A673 (cell line): ENCODE measurements around the gene NAA15. TPM values are rescaled to one million over a fixed set of nuclear protein-coding genes. Genes with fewer than 3 reads are reported as not detected.

ENCODE experiments used
- BruUV-seq: library from RNA; stranded (reverse); fragments of 400-500 nt; replicated peaks from 2 replicates; lab custom pipeline; 2021; lab: Mats Ljungman, UMichigan
- CTCF ChIA-PET: fragments of 300-600 bp; sonication (Branson Sonifier 250); formaldehyde crosslinking; loops from one replicate; lab custom pipeline; 2022; ENCODE audit warnings: antibody characterized with exemption; lab: Charles Lee
- POLR2A ChIA-PET: fragments of 300-600 bp; sonication (Branson Sonifier 250); formaldehyde crosslinking; loops from one replicate; lab custom pipeline; 2022; ENCODE audit warnings: antibody characterized with exemption; ENCODE audit not compliant: low non-redundant PET; lab: Charles Lee
- DNase-seq: peaks from one replicate; pipeline ENCODE4 v3.0.0-alpha.2; 2015; ENCODE audit warnings: low spot score
- H3K27ac ChIP-seq: fragments of 200-600 bp; sonication (generic); 2 replicates; pipeline ENCODE4 v1.5.1; 2016; ENCODE audit warnings: mixed run types, low read depth, mild to moderate bottlenecking, mixed read lengths, antibody characterized with exemption, low read length; ENCODE audit not compliant: poor library complexity, severe bottlenecking
- H3K27me3 ChIP-seq: fragments of 200-600 bp; sonication (generic); replicated peaks from 2 replicates; pipeline ENCODE4 v1.6.1; 2017; ENCODE audit warnings: mixed run types, low read depth, mild to moderate bottlenecking, mixed read lengths, antibody characterized with exemption, low read length; ENCODE audit not compliant: insufficient read depth, poor library complexity
- H3K36me3 ChIP-seq: fragments of 200-600 bp; sonication (generic); 2 replicates; pipeline ENCODE4 v1.6.1; 2016; ENCODE audit warnings: mixed run types, mild to moderate bottlenecking, mixed read lengths, antibody characterized with exemption, low read length; ENCODE audit not compliant: insufficient read depth, poor library complexity, severe bottlenecking
- H3K4me1 ChIP-seq: fragments of 200-600 bp; sonication (generic); 2 replicates; pipeline ENCODE4 v1.6.1; 2017; ENCODE audit warnings: mixed run types, mild to moderate bottlenecking, mixed read lengths, antibody characterized with exemption, low read length; ENCODE audit not compliant: insufficient read depth, poor library complexity, severe bottlenecking
- H3K4me3 ChIP-seq: fragments of 200-600 bp; sonication (generic); 2 replicates; pipeline ENCODE4 v1.5.1; 2016; ENCODE audit warnings: low read depth, mixed run types, mild to moderate bottlenecking, mixed read lengths, low read length; ENCODE audit not compliant: poor library complexity, severe bottlenecking
- H3K9me3 ChIP-seq: fragments of 200-600 bp; sonication (generic); 2 replicates; pipeline ENCODE4 v1.6.1; 2016; ENCODE audit warnings: mixed run types, low read depth, mild to moderate bottlenecking, mixed read lengths, antibody characterized with exemption, low read length; ENCODE audit not compliant: poor library complexity, severe bottlenecking
- EZH2 ChIP-seq: fragments of 200-600 bp; sonication (generic); IDR thresholded peaks from 2 replicates; pipeline ENCODE4 v1.6.1; 2017; ENCODE audit warnings: borderline replicate concordance, low read depth, mild to moderate bottlenecking, mixed read lengths, antibody characterized with exemption, low read length; ENCODE audit not compliant: poor library complexity, severe bottlenecking
- intact Hi-C: fragments of 100-400 bp; cut with micrococcal nuclease; formaldehyde crosslinking; loops from one replicate; pipeline ENCODE4 v1.10.0; 2022; ENCODE audit not compliant: unreplicated experiment
- total RNA-seq: library from RNA; stranded (reverse); gene quantifications from 2 replicates; pipeline ENCODE4 v1.2.3, GENCODE V29; 2021
- TF ChIP-seq, protein P1 (sequence below): fragments of 300-800, 200-600 bp; sonication (generic); conservative IDR thresholded peaks from 2 replicates; pipeline ENCODE4 v1.5.1; 2017; ENCODE audit warnings: low read depth, mild to moderate bottlenecking, antibody characterized with exemption, low read length, moderate library complexity, mixed read lengths

Gene NAA15
- total RNA-seq, 1 experiment from 2014 or later, result 123 TPM

GRCh38 chr4:139282065-139282720 lies 19.1 kb upstream of the NAA15 start:
- BruUV-seq, result no TSS peak
- H3K27ac ChIP-seq, result no peak overlapping the region
- intact Hi-C loops, result no loop called here

GRCh38 chr4:139282721-139283075 lies 18.6 kb upstream of the NAA15 start:
- no peaks in the 10 kb centered on the region for H3K36me3 ChIP-seq
- H3K4me3 ChIP-seq, result no peak overlapping the region
- no peak for TF ChIP-seq EZH2
- TF ChIP-seq, protein P1, sequence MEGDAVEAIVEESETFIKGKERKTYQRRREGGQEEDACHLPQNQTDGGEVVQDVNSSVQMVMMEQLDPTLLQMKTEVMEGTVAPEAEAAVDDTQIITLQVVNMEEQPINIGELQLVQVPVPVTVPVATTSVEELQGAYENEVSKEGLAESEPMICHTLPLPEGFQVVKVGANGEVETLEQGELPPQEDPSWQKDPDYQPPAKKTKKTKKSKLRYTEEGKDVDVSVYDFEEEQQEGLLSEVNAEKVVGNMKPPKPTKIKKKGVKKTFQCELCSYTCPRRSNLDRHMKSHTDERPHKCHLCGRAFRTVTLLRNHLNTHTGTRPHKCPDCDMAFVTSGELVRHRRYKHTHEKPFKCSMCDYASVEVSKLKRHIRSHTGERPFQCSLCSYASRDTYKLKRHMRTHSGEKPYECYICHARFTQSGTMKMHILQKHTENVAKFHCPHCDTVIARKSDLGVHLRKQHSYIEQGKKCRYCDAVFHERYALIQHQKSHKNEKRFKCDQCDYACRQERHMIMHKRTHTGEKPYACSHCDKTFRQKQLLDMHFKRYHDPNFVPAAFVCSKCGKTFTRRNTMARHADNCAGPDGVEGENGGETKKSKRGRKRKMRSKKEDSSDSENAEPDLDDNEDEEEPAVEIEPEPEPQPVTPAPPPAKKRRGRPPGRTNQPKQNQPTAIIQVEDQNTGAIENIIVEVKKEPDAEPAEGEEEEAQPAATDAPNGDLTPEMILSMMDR, result no peak
- no peak for DNase-seq
- H3K9me3 ChIP-seq, result peaks cover 4% of the 10 kb centered on the region
- peaks cover 4% of the 10 kb centered on the region for H3K4me1 ChIP-seq
- no peaks in the 10 kb centered on the region for H3K27me3 ChIP-seq
- no peak overlapping the region for H3K27ac ChIP-seq
- ChIA-PET POLR2A (interaction anchor here (1.1 kb wide), 1 partner anchor 11 kb away, joined by 4 read pairs; no protein-coding TSS in a partner anchor), CTCF (no interaction called here)
- BruUV-seq, result no TSS peak
- intact Hi-C loops, result no loop called here

More at GRCh38 chr4:139282065-139282720, 19.1 kb upstream of the NAA15 start:
- TF ChIP-seq, protein P1, result no peak
- no peak for TF ChIP-seq EZH2
- Histone ChIP-seq H3K4me1 (peaks cover 4% of the 10 kb centered on the region), H3K4me3 (no peak overlapping the region), H3K9me3 (peaks cover 4% of the 10 kb centered on the region), H3K36me3 (no peaks in the 10 kb centered on the region), H3K27me3 (no peaks in the 10 kb centered on the region)
- no peak for DNase-seq
- POLR2A ChIA-PET, result interaction anchor here (1.1 kb wide), 1 partner anchor 11 kb away, joined by 4 read pairs; no protein-coding TSS in a partner anchor
- CTCF ChIA-PET, result no interaction called here

- no peak for DNase-seq
- CTCF ChIA-PET, result no interaction called here
- BruUV-seq, result no TSS peak
Measured at GRCh38 chr4:139286186-139286698, 15.1 kb upstream of the NAA15 start.

More at GRCh38 chr4:139286186-139286698, 15.1 kb upstream of the NAA15 start:
- intact Hi-C loops, result no loop called here
- Histone ChIP-seq H3K9me3 (peaks cover 4% of the 10 kb centered on the region), H3K27ac (no peak overlapping the region), H3K36me3 (peaks cover 19% of the 10 kb centered on the region), H3K27me3 (no peaks in the 10 kb centered on the region), H3K4me1 (no peaks in the 10 kb centered on the region), H3K4me3 (no peak overlapping the region)
- TF ChIP-seq, protein P1, result no peak
- no peak for TF ChIP-seq EZH2
- POLR2A ChIA-PET, result no interaction called here
